Natural killer cell (primary cell): ENCODE results near the gene STUB1. TPM values are rescaled to one million over a fixed set of nuclear protein-coding genes. Genes with fewer than 3 reads are reported as not detected.

Experiments
- ATAC-seq, 3 donors: fragments of 150-1000 bp in 2 of 3; fragments of 200-7000 bp in 1 of 3; cut with Tn5 transposase; 1 replicate in 1 of 3; 2 replicates in 2 of 3; pipeline ENCODE4 v1.10.0; 2021; ENCODE audit warnings: mild to moderate bottlenecking in 2 of 3, moderate library complexity in 2 of 3
- DNase-seq, 2 donors: peaks; one replicate each; pipeline versions ENCODE4 v3.0.0 to v3.0.0-alpha.2; 2013 to 2021; ENCODE audit warnings: mixed read lengths in 1 of 2
- H3K27ac ChIP-seq: one replicate; pipeline ENCODE4 v1.5.1; 2013; ENCODE audit warnings: mild to moderate bottlenecking, low read length
- H3K27me3 ChIP-seq: one replicate; pipeline ENCODE4 v1.6.1; 2013; ENCODE audit warnings: low read length; ENCODE audit not compliant: control insufficient read depth, insufficient read depth
- H3K36me3 ChIP-seq: one replicate; pipeline ENCODE4 v1.6.1; 2013; ENCODE audit warnings: low read length; ENCODE audit not compliant: control insufficient read depth, insufficient read depth
- H3K4me1 ChIP-seq: one replicate; pipeline ENCODE4 v1.6.1; 2013; ENCODE audit warnings: low read length; ENCODE audit not compliant: control insufficient read depth, insufficient read depth
- H3K4me3 ChIP-seq: one replicate; pipeline ENCODE4 v1.5.1; 2013; ENCODE audit warnings: low read length
- H3K9me3 ChIP-seq: one replicate; pipeline ENCODE4 v1.6.1; 2013; ENCODE audit warnings: low read length; ENCODE audit not compliant: control insufficient read depth, insufficient read depth
- H3K27ac Mint-ChIP-seq, 2 donors: one replicate each; pipeline ENCODE4 v1.8.0; 2022; ENCODE audit warnings: mild to moderate bottlenecking in 2 of 2, mixed read lengths in 2 of 2, moderate library complexity in 1 of 2
- H3K27me3 Mint-ChIP-seq, 2 donors: one replicate each; pipeline ENCODE4 v1.8.0; 2022; ENCODE audit warnings: low read depth in 2 of 2, mixed read lengths in 2 of 2
- H3K36me3 Mint-ChIP-seq: one replicate; pipeline ENCODE4 v1.8.0; 2022; ENCODE audit warnings: mixed read lengths
- H3K4me1 Mint-ChIP-seq, 2 donors: one replicate each; pipeline ENCODE4 v1.8.0; 2022; ENCODE audit warnings: mixed read lengths in 2 of 2
- H3K4me3 Mint-ChIP-seq: one replicate; pipeline ENCODE4 v1.8.0; 2022; ENCODE audit warnings: mild to moderate bottlenecking, moderate library complexity, mixed read lengths
- H3K9me3 Mint-ChIP-seq, 2 donors: one replicate each; pipeline ENCODE4 v1.8.0; 2022; ENCODE audit warnings: mixed read lengths in 2 of 2
- WGBS: methylation state at CpG from one replicate; pipeline ENCODE4 v1.1.7; 2013; ENCODE audit warnings: missing lambda C conversion rate; ENCODE audit not compliant: insufficient coverage; 5-methylcytosine and 5-hydroxymethylcytosine counted together
- intact Hi-C: fragments of 100-400 bp; cut with micrococcal nuclease; formaldehyde crosslinking; loops from one replicate; pipeline ENCODE4 v1.14.2; 2022
- total RNA-seq, 4 donors: library from RNA; stranded (reverse); fragments of 120-200 nt in 1 of 4; gene quantifications; one replicate each; pipeline versions ENCODE4 v1.2.3 to v1.2.4, GENCODE V29; 2013 to 2022
- TF ChIP-seq, protein P1 (sequence below): fragments of 200-600 bp; IDR thresholded peaks from one replicate; pipeline ENCODE4 v1.8.0; 2022; ENCODE audit warnings: antibody characterized with exemption

STUB1 gene
- total RNA-seq, 3 donors from 2014 or later (not counting 1 experiment from before 2014, with no cell fraction given): 89.5 to 95.4 (median 93.5) TPM

DNA sequence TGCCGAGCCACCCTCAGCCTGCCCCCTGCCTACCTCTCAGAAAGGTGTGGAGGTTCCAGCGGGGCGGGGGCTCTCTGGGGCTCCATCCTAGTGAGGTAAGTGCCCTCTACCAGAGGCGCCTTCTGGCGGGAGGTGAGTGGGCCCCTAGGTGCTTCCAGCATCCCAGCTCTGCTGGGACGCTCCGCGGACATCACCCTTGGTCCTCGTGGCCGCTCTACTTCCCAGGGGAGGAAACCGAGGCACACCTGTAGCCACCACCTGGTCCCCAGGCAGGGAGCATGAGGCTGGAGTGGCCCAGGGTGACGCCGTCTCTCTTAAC lies 37.2 kb upstream of the STUB1 start:
- H3K36me3 Mint-ChIP-seq: no peaks in the 10 kb centered on the region
- no peaks in the 10 kb centered on the region for H3K9me3 ChIP-seq
- DNase-seq (no peak), ATAC-seq (no peak)
- no peak overlapping the region for H3K27ac ChIP-seq
- peak overlapping the region; percentile 75 for H3K4me3 Mint-ChIP-seq
- H3K4me1 ChIP-seq: peaks cover 31% of the 10 kb centered on the region
- H3K36me3 ChIP-seq: no peaks in the 10 kb centered on the region
- H3K4me1 Mint-ChIP-seq: peaks cover 0 to 13% of the 10 kb centered on the region in 2 donors
- TF ChIP-seq, protein P1, sequence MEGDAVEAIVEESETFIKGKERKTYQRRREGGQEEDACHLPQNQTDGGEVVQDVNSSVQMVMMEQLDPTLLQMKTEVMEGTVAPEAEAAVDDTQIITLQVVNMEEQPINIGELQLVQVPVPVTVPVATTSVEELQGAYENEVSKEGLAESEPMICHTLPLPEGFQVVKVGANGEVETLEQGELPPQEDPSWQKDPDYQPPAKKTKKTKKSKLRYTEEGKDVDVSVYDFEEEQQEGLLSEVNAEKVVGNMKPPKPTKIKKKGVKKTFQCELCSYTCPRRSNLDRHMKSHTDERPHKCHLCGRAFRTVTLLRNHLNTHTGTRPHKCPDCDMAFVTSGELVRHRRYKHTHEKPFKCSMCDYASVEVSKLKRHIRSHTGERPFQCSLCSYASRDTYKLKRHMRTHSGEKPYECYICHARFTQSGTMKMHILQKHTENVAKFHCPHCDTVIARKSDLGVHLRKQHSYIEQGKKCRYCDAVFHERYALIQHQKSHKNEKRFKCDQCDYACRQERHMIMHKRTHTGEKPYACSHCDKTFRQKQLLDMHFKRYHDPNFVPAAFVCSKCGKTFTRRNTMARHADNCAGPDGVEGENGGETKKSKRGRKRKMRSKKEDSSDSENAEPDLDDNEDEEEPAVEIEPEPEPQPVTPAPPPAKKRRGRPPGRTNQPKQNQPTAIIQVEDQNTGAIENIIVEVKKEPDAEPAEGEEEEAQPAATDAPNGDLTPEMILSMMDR: no peak
- no peak overlapping the region for H3K27ac Mint-ChIP-seq
- no peaks in the 10 kb centered on the region for H3K27me3 Mint-ChIP-seq
- H3K9me3 Mint-ChIP-seq: no peaks in the 10 kb centered on the region
- 90% methylated on average over 11 of the region's 13 CpGs for WGBS
- H3K4me3 ChIP-seq: no peak overlapping the region
- intact Hi-C loops: no loop called here
- no peaks in the 10 kb centered on the region for H3K27me3 ChIP-seq

DNA sequence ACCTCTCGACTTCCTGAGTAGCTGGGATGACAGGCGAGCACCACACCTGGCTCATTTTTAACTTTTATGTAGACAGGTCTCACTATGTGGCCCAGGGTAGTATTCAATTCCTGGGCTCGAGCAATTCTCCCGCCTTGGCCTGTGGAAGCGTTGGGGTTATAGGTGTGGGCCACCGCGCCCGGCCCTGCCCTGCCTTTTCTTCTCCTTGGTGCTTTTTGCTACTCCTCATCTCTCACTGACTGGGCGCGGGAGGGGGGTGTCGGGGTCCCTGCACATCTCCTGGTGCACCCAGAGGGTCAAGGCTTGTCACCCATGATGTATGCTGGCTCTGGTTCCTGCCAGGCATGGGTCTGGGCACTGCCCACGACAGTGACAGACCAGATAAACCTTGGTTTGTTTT lies 35.7 kb upstream of the STUB1 start:
- H3K36me3 Mint-ChIP-seq: no peaks in the 10 kb centered on the region
- no peak overlapping the region for H3K27ac Mint-ChIP-seq
- intact Hi-C loops: no loop called here

DNA sequence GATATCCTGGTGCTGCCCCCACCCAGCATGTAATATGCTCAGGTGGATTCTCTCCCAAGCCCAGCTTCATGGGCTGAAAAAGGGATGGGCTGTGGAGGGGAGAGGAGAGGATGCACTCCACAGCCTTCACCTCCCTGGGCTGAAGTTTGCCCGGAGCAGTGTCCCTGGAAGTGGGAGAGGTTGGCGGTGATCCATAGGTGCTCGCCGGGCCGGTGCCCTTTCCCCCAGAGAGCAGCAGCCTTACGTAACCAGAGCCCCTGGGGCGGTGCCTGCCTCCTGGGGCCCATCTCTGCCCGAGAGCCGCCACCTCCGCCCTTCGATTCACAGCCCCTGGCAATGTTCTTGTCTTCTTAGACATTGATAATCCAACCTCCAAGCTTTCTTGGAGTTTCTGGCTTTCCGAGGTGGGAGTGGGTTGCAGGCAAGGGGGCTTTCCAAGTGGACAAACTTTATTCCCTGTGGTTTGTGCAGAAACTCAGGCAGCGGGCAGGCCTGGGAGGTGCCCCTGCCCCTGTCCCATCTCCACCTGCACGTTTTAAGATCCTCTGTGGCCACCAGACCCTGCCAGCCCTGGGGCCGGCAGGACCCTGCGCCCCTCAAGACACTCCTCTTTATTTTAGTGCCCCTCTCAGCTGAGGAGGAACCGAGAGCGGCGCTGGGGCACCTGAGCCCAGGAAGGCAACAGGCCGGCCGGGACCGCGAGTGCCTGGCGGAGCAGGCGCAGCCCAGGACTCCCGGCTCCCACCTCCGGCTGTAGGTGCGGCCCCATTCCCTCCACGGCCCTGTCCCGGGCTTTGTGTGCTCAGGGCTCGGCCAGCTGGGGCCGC lies 34.1 kb upstream of the STUB1 start:
- no peak for DNase-seq
- 94% methylated on average over 32 of the region's 32 CpGs for WGBS
- Mint-ChIP-seq H3K27ac (no peak overlapping the region), H3K9me3 (no peaks in the 10 kb centered on the region), H3K27me3 (no peaks in the 10 kb centered on the region), H3K4me1 (peaks cover 0 to 17% of the 10 kb centered on the region in 2 donors), H3K4me3 (no peak overlapping the region), H3K36me3 (no peaks in the 10 kb centered on the region)
- TF ChIP-seq, protein P1: no peak
- Histone ChIP-seq H3K9me3 (no peaks in the 10 kb centered on the region), H3K36me3 (no peaks in the 10 kb centered on the region), H3K27me3 (no peaks in the 10 kb centered on the region), H3K4me1 (peaks cover 40% of the 10 kb centered on the region), H3K4me3 (no peak overlapping the region), H3K27ac (no peak overlapping the region)
- intact Hi-C loops: no loop called here
- no peak for ATAC-seq

More for the DNA sequence above, 35.7 kb upstream of the STUB1 start:
- TF ChIP-seq, protein P1: no peak
- peaks cover 0 to 18% of the 10 kb centered on the region in 2 donors for H3K4me1 Mint-ChIP-seq
- H3K27me3 ChIP-seq: no peaks in the 10 kb centered on the region
- DNase-seq: no peak
- peak overlapping the region; percentile 8 for H3K4me3 Mint-ChIP-seq
- no peak overlapping the region for H3K27ac ChIP-seq
- WGBS: 96% methylated on average over 12 of the region's 12 CpGs
- H3K9me3 Mint-ChIP-seq: no peaks in the 10 kb centered on the region
- no peaks in the 10 kb centered on the region for H3K27me3 Mint-ChIP-seq
- no peaks in the 10 kb centered on the region for H3K36me3 ChIP-seq
- no peak overlapping the region for H3K4me3 ChIP-seq
- H3K4me1 ChIP-seq: peaks cover 38% of the 10 kb centered on the region
- H3K9me3 ChIP-seq: no peaks in the 10 kb centered on the region
- ATAC-seq: no peak
